GM06990 (cell line): Measurements from ENCODE around the gene COX10.

Experiments used
- DNase-seq: peaks from one replicate; pipeline ENCODE4 v3.0.0-alpha.2; 2011; ENCODE audit not compliant: insufficient read length; ENCODE audit errors: extremely low read depth
- H3K27me3 ChIP-seq: replicated peaks from 2 replicates; pipeline ENCODE4 v1.6.0; 2011; ENCODE audit warnings: low read length; ENCODE audit not compliant: control insufficient read depth, insufficient read depth
- H3K36me3 ChIP-seq: 2 replicates; pipeline ENCODE4 v1.5.1; 2011; ENCODE audit warnings: low read length; ENCODE audit not compliant: control insufficient read depth, insufficient read depth
- H3K4me3 ChIP-seq: replicated peaks from 2 replicates; pipeline ENCODE4 v1.5.1; 2011; ENCODE audit warnings: low read depth, mild to moderate bottlenecking, control low read depth, low read length
- CTCF ChIP-seq: IDR thresholded peaks from 2 replicates; pipeline ENCODE4 v1.5.1; 2011; ENCODE audit warnings: low read length, control low read depth, mild to moderate bottlenecking, inconsistent platforms; ENCODE audit not compliant: insufficient read depth, poor library complexity, severe bottlenecking

COX10 gene

GRCh38 chr17:14050616-14051015 is 18.7 kb upstream of the COX10 start:
- Histone ChIP-seq H3K27me3 (no peaks in the 10 kb centered on the region), H3K36me3 (peaks cover 2% of the 10 kb centered on the region), H3K4me3 (no peak overlapping the region)
- no peak for DNase-seq
- TF ChIP-seq CTCF: no peak

- no peak for DNase-seq
- H3K27me3 ChIP-seq: no peaks in the 10 kb centered on the region
- TF ChIP-seq CTCF: no peak
- no peak overlapping the region for H3K4me3 ChIP-seq
- H3K36me3 ChIP-seq: peaks cover 2% of the 10 kb centered on the region
Observed at GRCh38 chr17:14051692-14052091, 17.6 kb upstream of the COX10 start.

GRCh38 chr17:14052886-14053615 is 16.3 kb upstream of the COX10 start:
- H3K4me3 ChIP-seq: no peak overlapping the region
- peaks cover 2% of the 10 kb centered on the region for H3K36me3 ChIP-seq
- H3K27me3 ChIP-seq: no peaks in the 10 kb centered on the region
- TF ChIP-seq CTCF: no peak
- DNase-seq: no peak

GRCh38 chr17:14057591-14057990 is 11.7 kb upstream of the COX10 start:
- no peak for TF ChIP-seq CTCF
- no peak overlapping the region for H3K4me3 ChIP-seq
- H3K27me3 ChIP-seq: no peaks in the 10 kb centered on the region
- no peak for DNase-seq
- peaks cover 2% of the 10 kb centered on the region; the same call in 1 of the 2 replicates for H3K36me3 ChIP-seq

- H3K27me3 ChIP-seq: no peaks in the 10 kb centered on the region
- no peak for DNase-seq
- TF ChIP-seq CTCF: no peak
- H3K4me3 ChIP-seq: no peak overlapping the region
- H3K36me3 ChIP-seq: peaks cover 2% of the 10 kb centered on the region; the same call in 1 of the 2 replicates
Observed at GRCh38 chr17:14058051-14058450, 11.3 kb upstream of the COX10 start.
